ENCODE results near the gene DHX9.
A peak's percentile ranks its signal among the peaks of the same experiment; 100 is the strongest.

DHX9 gene

DNA sequence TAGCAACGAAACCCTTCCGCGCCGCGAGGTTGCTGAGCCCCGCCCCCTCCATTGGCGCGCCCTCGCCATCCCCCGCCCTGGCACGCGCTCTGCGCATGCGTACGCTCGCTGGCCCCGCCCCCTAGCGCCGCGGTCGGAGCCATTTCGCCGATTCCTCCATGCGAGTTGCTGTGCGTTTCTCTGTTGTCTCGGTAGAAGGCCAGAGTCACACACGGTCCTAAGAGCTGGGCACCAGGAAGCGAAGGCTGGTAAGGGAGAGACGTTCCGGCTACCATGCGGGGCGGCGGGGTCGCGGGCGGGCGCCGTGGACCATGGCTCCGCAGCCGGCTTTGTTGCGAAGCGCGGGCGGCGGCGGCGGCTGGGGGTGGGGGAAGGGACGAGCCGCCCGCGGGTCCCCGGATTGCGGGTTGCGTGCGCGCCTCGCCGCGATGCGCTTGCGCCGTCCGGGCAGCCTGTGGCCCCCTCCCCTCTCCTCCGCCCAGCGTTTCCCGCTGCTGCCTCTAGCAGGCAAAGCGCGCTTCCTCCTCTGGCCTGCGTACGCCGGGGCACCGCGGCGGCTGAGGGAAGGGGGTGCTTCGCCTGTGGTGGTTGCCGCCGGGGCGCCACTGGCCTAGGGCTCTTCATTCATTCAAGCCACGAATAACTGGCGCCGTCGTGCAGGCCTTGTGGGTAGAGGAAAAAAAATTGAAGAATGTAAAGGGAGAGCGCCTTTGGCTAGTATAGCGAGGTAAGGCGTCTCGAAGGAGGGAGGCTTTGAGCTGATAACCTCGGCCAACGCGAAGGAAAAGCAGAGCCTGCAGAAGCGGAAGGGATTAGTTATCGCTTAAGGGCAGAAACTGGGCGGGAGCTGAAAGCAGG, at the start of gene DHX9:
Gene DHX9, plus strand, starts transcription at position 139 of the 858 bp plus-strand sequence. CDS start 3,220 bp downstream, outside the sequence.
- DNase-seq (ENCODE audit: low read depth in 2 of 3, low spot score in 2 of 3): peak; percentile 93 to 96 (median 95)

- DNase-seq (ENCODE audit: low read depth in 2 of 3, low spot score in 2 of 3): no peak
Measured at GRCh38 chr1:182791281-182792179, 47.6 kb upstream of the DHX9 start.

DNA sequence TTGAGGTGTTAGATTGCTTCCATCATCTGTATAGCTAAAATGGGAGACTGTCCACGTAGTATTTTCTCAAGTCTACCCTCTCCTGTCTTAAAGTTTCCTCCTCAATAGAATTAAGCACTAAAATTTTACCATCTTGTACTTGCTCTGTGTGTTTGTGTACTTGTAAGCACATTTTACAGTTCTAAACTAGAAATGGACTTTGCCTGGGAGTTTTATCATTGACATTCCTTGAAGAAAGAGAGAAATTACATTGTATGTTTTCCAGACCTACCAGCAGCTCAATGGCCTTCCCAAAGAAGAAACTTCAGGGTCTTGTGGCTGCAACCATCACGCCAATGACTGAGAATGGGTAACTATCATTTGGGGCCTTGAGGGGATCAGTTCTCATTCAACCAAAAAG, 45.1 kb upstream of the DHX9 start:
- DNase-seq (ENCODE audit: low read depth in 2 of 3, low spot score in 2 of 3): no peak

- DNase-seq (ENCODE audit: low read depth in 2 of 3, low spot score in 2 of 3): no peak
Measured at GRCh38 chr1:182794676-182795201, 44.4 kb upstream of the DHX9 start.

DNA sequence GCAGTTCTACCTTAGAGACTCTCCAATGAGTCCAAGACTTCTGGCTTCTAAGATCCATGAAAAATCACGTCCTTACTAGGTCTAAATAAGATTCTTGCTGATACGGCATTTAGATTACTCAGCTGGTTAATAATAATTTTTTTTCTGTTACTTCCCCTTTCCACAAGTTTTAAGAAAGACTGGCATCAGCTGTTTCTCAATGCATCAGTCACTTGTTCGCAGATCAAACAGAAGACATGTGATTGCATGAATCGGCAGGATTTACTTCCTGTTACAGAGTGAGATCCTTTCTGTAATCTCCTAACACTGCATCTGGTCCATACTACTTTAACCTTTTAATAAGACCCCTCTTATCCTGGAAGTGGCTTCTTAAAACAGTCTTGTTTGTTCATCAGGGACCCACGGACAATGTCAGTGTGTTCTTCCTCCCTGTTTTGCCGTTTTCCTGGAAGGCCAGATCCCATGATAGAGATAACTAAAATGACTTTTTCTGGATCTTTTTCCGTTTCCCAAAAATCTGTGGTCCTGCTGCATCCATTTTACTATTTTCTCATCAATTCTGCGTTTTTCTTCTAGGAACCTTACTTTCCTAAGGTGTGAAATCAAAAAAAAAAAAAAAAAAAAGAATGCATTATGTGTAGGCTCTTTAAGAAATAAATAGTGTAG, 43.5 kb upstream of the DHX9 start:
- no peak for DNase-seq (ENCODE audit: low read depth in 2 of 3, low spot score in 2 of 3)

GRCh38 chr1:182802006-182802803, 36.9 kb upstream of the DHX9 start:
- DNase-seq (ENCODE audit: low read depth in 2 of 3, low spot score in 2 of 3): no peak

DNA sequence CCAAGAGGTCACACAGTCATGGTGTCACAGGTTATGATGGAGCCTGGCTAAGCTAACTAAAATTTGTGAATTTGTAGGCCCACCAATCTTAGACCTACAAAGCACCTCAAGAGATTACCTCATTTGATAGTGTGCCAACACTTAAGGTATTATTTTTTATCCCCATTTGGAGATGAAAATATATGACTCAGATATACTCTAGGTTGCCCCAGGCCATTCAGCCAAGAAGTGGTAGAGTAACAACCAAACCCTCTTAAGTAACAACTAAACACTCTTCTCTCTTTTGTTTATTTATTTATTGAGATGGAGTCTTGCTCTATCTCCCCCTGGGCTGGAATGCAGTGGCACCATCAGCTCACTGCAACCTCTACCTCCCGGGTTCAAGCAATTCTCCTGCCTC, 35.3 kb upstream of the DHX9 start:
- no peak for DNase-seq (ENCODE audit: low read depth in 2 of 3, low spot score in 2 of 3)

GRCh38 chr1:182806015-182806678, 33.0 kb upstream of the DHX9 start:
- no peak for DNase-seq (ENCODE audit: low read depth in 2 of 3, low spot score in 2 of 3)

DNA sequence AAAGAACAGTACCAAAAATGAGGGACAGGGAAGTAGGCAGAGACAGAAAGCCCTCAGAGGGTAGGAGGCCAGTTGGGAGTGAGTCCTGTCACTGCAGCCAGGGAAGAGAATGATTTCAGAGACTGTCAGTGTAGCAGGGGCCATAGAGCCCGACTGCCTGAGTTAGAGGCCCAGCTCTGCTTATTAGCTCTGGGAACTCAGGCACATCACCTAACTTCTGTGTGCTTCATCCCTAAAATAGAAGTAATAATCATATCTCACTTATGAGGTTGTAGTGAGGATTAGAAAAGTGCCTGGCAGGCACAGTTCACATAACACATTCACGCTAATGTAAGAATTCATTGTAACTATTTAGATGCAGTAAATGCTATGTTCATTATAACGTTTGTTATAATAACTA, 31.2 kb upstream of the DHX9 start:
- no peak for DNase-seq (ENCODE audit: low read depth in 2 of 3, low spot score in 2 of 3)

DNA sequence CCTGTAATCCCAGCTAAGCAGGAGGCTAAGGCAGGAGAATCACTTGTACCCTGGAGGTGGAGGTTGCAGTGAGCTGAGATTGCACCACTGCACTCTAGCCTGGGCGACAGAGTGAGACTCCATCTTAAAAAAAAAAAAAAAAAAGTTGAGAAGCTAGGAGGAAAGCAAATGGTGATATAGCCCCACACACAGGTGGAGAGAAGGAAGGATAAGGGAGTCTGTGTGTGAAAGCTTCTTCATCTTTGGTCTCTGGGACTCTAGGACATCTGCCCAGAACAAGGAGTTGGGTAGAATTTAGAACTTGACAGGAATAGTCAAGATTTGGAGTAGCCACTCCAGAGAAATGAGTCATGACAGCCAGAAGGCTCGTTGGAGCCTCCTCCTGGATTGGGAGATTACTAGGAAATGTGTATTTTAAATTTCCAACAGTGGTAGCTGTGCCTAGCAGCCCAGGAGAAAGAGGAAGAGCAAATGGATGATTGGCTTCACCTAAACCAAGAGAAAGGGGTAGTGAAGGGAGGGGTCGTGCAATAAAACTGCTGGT, 29.7 kb upstream of the DHX9 start:
- no peak for DNase-seq (ENCODE audit: low read depth in 2 of 3, low spot score in 2 of 3)

DNA sequence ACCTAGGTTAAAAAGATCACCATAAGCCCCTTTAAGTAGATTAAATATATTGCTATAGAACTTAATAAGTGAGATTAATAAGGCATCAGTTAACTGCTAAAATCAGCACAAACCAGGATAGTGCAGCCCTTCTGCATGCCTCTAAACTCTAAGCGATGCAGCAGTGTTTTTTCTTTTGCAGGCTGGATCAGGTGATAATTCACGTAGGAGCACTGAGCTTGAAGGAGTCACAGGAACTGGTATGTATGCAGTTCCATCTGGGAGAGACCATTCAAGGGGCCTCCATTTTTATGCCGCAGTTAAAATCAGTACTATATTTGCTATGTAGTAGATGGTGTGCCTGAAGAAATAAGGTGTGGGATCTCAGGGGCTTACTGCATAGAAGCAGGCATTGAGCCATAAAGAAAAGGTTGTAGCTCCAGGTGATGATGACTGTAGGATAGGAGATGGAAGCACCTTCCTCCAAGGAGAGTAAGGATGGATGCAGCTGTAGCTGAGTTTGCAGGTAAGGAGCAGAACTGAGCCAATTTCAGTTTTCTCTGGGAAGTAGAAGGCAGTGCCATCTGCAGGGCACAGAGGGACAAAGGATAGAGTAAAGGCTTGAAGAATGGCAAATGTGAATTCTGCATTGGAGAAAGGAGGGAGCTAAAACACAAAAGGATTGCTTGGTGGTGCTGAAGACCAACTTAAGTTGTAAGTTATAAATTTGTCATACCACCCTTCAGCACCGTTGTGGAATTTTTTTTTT, 27.0 kb upstream of the DHX9 start:
- DNase-seq (ENCODE audit: low read depth in 2 of 3, low spot score in 2 of 3): no peak

- DNase-seq (ENCODE audit: low read depth in 2 of 3, low spot score in 2 of 3): no peak
Measured at GRCh38 chr1:182816863-182817262, 22.3 kb upstream of the DHX9 start.

GRCh38 chr1:182817802-182818201, 21.3 kb upstream of the DHX9 start:
- no peak for DNase-seq (ENCODE audit: low read depth in 2 of 3, low spot score in 2 of 3)

- no peak for DNase-seq (ENCODE audit: low read depth in 2 of 3, low spot score in 2 of 3)
Measured at GRCh38 chr1:182823220-182823619, 15.9 kb upstream of the DHX9 start.

- no peak for DNase-seq (ENCODE audit: low read depth in 2 of 3, low spot score in 2 of 3)
Measured at GRCh38 chr1:182826892-182827291, 12.3 kb upstream of the DHX9 start.

DNA sequence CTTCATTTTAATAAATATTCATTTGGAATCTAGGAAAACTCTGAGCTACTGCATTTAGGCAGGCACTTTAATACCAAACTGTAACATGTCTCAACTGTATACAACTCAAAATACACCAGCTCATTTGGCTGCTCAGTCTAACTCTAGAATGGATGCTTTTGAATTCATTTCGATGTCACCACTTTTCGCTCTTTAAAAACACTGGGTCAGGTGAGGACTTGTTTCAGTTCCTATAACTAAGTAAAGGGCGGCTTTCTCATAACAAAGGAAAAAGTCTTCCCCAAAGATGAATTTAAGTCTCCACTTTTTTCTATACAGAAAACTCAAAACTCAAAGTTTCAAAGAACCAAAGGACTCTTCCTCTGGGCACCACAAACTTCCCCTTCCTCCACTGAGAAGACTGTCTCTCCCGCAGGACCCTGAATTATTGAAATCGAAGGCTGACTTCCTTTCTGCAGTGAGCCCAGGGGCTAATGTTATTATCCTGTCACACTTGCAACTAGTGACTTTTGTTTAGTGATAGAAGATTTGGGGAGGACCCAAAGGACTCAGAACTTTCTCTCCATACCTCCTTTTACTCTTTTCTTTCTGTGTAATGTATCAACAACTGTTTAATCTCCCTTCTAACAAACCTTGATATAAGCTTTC, 9.7 kb upstream of the DHX9 start:
- no peak for DNase-seq (ENCODE audit: low read depth in 2 of 3, low spot score in 2 of 3)

DNA sequence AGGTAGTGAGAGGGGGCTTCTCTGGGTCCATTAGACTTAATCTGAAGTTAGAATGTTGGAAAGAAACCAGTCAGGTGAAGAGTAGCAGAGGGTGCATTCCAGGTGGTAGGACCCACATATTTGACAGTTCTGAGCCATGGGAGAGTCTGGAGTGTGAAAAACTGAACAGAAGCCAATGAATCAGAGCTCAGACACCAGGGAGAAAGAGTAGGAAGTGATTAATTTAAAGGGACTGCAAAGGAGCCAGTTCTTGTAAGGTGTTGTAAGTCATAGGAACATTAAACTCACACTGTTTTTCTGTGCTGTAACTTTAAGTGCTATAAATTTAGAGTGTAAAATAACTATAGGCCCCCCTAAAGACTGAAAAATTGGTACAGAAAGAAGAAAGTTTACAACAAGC, 5.9 kb upstream of the DHX9 start:
- no peak for DNase-seq (ENCODE audit: low read depth in 2 of 3, low spot score in 2 of 3)

- no peak for DNase-seq (ENCODE audit: low read depth in 2 of 3, low spot score in 2 of 3)
Measured at GRCh38 chr1:182834326-182834725, 4.8 kb upstream of the DHX9 start.
